K562 (cell line): Measurements from ENCODE around the gene BBS5. TPM values are rescaled to one million over a fixed set of nuclear protein-coding genes. Genes with fewer than 3 reads are reported as not detected.
A peak's percentile ranks its signal among the peaks of the same experiment; 100 is the strongest.

Source experiments
- BCOR ChIP-seq: fragments of 450-650 bp; IDR thresholded peaks from 2 replicates; pipeline ENCODE4 v1.6.1; 2016
- BHLHE40 ChIP-seq: IDR thresholded peaks from 2 replicates; pipeline ENCODE4 v1.6.1; 2011; ENCODE audit warnings: low read length, improper control_type of control experiment
- CBX2 ChIP-seq: fragments of 200-600 bp; sonication (generic); IDR thresholded peaks from one replicate; pipeline ENCODE4 v1.6.1; 2012; ENCODE audit warnings: mild to moderate bottlenecking, low read length, inconsistent platforms; ENCODE audit not compliant: insufficient read depth, poor library complexity, severe bottlenecking
- CC2D1A ChIP-seq: fragments of 450-650 bp; IDR thresholded peaks from 2 replicates; pipeline ENCODE4 v1.6.1; 2017; ENCODE audit warnings: mild to moderate bottlenecking
- ETV1 ChIP-seq: fragments of 450-650 bp; conservative IDR thresholded peaks from 2 replicates; pipeline ENCODE4 v1.6.1; 2016; ENCODE audit warnings: missing genetic modification characterization, control low read depth, low read depth, missing compliant biosample characterization
- EZH2 ChIP-seq: IDR thresholded peaks from 2 replicates; pipeline ENCODE4 v1.6.1; 2012; ENCODE audit warnings: low read depth, mild to moderate bottlenecking, inconsistent platforms, low read length, borderline replicate concordance
- HSF4 ChIP-seq: fragments of 250-450 bp; sonication (Bioruptor Pico); IDR thresholded peaks from 2 replicates; pipeline ENCODE4 v2.1.2; 2022; ENCODE audit warnings: mild to moderate bottlenecking, moderate library complexity, borderline replicate concordance
- JUNB ChIP-seq: fragments of 450-650 bp; formaldehyde crosslinking; conservative IDR thresholded peaks from 2 replicates; pipeline ENCODE4 v1.4.0; 2020; ENCODE audit warnings: mild to moderate bottlenecking
- MTF1 ChIP-seq: fragments of 250-450 bp; sonication (Bioruptor Pico); IDR thresholded peaks from 2 replicates; pipeline ENCODE4 v1.9.0; 2021; ENCODE audit warnings: moderate library complexity, mild to moderate bottlenecking, inconsistent platforms, borderline replicate concordance
- NFIX ChIP-seq: fragments of 250-450 bp; sonication (Bioruptor Pico); IDR thresholded peaks from 2 replicates; pipeline ENCODE4 v1.4.0; 2020; ENCODE audit warnings: low read depth, mild to moderate bottlenecking, moderate library complexity
- NFRKB ChIP-seq: fragments of 450-650 bp; IDR thresholded peaks from 2 replicates; pipeline ENCODE4 v1.6.1; 2016; ENCODE audit warnings: low read depth
- NR3C1 ChIP-seq: sonication (generic); formaldehyde crosslinking; IDR thresholded peaks from 2 replicates; pipeline ENCODE4 v1.8.1; 2022; ENCODE audit warnings: missing genetic modification reagents
- PURB ChIP-seq: sonication (generic); formaldehyde crosslinking; IDR thresholded peaks from 2 replicates; pipeline ENCODE4 v1.9.0; 2021; ENCODE audit warnings: low read depth, mild to moderate bottlenecking, missing genetic modification reagents
- RBFOX2 ChIP-seq: fragments of 200-400 bp; formaldehyde crosslinking; IDR thresholded peaks from 2 replicates; pipeline ENCODE4 v1.6.1; 2017; ENCODE audit warnings: low read depth, mild to moderate bottlenecking, low read length, moderate library complexity
- TAF7 ChIP-seq: fragments of 450-650 bp; IDR thresholded peaks from 2 replicates; pipeline ENCODE4 v1.6.1; 2016; ENCODE audit warnings: missing genetic modification characterization, missing compliant biosample characterization
- ZNF41 ChIP-seq: fragments of 250-450 bp; sonication (Bioruptor Pico); conservative IDR thresholded peaks from 2 replicates; pipeline ENCODE4 v1.4.0; 2020; ENCODE audit warnings: mild to moderate bottlenecking
- ZNF77 ChIP-seq: fragments of 250-450 bp; sonication (Bioruptor Pico); IDR thresholded peaks from 2 replicates; pipeline ENCODE4 v1.5.0; 2020
- ZNF780A ChIP-seq: fragments of 250-450 bp; sonication (Bioruptor Pico); IDR thresholded peaks from 2 replicates; pipeline ENCODE4 v1.5.0; 2021; ENCODE audit warnings: mild to moderate bottlenecking
- polyA plus RNA-seq, 8 experiments: library from polyadenylated mRNA; depleted of rRNA in 4 of 8; stranded (reverse) in 5 of 8; unstranded in 3 of 8; fragments of >200 nt; fragmentation: Nextera tagmentation in 2 of 8; fragmentation: Illumina TruSeq in 1 of 8; extraction: Ambion mirVana in 2 of 8; extraction: Trizol in 1 of 8; gene quantifications; 2 replicates each; pipeline versions ENCODE4 v1.2.1 to v1.2.3, GENCODE V29; 2011 to 2014; ENCODE audit warnings: inconsistent platforms in 1 of 8, missing spikeins in 1 of 8
- total RNA-seq, 7 experiments: library from RNA; depleted of rRNA in 6 of 7; stranded (reverse); fragments of >200 nt in 6 of 7; fragmentation: Illumina TruSeq in 2 of 7; extraction: Trizol in 2 of 7; gene quantifications; 2 replicates each; pipeline versions ENCODE4 v1.2.1 to v1.2.3, GENCODE V29; 2011 to 2021; ENCODE audit warnings: low replicate concordance in 1 of 7
- TF ChIP-seq, protein P1 (sequence below): fragments of 250-450 bp; sonication (Bioruptor Pico); IDR thresholded peaks from 2 replicates; pipeline ENCODE4 v1.8.0; 2021; ENCODE audit warnings: moderate library complexity, mild to moderate bottlenecking, inconsistent platforms
- TF ChIP-seq, protein P2 (sequence below): IDR thresholded peaks from 3 replicates; pipeline ENCODE4 v1.6.1; 2011; ENCODE audit warnings: borderline replicate concordance, mild to moderate bottlenecking; ENCODE audit not compliant: insufficient read length, insufficient read depth
- TF ChIP-seq, protein P3 (sequence below): fragments of 250-450 bp; sonication (Bioruptor Pico); IDR thresholded peaks from 2 replicates; pipeline ENCODE4 v1.5.0; 2021; ENCODE audit warnings: mild to moderate bottlenecking, borderline replicate concordance
- TF ChIP-seq, protein P4 (sequence below): IDR thresholded peaks from 3 replicates; pipeline ENCODE4 v1.6.1; 2011; ENCODE audit warnings: borderline replicate concordance, mild to moderate bottlenecking, moderate library complexity; ENCODE audit not compliant: insufficient read length; ENCODE audit errors: extremely low read depth

BBS5 gene
- total and polyA plus RNA-seq, 9 of the 15 experiments (the other 6 are each of a cell fraction or from before 2014, with no cell fraction given) = 0.48 to 6.9 (median 4.3) TPM

DNA sequence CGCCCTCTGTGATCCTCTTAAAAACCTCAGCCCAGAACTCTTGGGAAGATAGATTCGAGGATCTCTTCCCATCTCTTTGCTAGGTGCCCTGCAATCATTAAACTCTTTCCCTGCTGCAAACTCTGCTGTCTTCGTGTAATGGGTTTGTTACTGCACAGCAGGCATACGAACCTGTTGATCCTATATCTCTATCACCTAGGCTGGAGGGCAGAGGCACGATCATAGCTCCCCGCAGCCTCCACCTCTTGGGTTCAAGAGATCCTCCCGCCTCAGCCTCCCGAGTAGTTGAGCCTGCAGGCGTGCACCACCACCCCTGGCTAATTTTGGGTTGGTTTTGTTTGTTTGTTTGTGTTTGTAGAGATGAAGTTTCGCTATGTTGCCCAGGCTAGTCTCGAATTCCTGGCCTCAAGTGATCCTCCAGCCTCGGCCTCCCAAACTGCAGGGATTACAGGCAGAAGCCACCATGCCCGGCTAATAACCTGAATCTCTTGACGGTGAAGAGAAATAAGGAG is 493 bp upstream of the BBS5 start (continued):
- no peak for TF ChIP-seq TAF7 (tag)
- TF ChIP-seq, protein P1, sequence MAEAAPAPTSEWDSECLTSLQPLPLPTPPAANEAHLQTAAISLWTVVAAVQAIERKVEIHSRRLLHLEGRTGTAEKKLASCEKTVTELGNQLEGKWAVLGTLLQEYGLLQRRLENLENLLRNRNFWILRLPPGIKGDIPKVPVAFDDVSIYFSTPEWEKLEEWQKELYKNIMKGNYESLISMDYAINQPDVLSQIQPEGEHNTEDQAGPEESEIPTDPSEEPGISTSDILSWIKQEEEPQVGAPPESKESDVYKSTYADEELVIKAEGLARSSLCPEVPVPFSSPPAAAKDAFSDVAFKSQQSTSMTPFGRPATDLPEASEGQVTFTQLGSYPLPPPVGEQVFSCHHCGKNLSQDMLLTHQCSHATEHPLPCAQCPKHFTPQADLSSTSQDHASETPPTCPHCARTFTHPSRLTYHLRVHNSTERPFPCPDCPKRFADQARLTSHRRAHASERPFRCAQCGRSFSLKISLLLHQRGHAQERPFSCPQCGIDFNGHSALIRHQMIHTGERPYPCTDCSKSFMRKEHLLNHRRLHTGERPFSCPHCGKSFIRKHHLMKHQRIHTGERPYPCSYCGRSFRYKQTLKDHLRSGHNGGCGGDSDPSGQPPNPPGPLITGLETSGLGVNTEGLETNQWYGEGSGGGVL = no peak
- TF ChIP-seq, protein P2, sequence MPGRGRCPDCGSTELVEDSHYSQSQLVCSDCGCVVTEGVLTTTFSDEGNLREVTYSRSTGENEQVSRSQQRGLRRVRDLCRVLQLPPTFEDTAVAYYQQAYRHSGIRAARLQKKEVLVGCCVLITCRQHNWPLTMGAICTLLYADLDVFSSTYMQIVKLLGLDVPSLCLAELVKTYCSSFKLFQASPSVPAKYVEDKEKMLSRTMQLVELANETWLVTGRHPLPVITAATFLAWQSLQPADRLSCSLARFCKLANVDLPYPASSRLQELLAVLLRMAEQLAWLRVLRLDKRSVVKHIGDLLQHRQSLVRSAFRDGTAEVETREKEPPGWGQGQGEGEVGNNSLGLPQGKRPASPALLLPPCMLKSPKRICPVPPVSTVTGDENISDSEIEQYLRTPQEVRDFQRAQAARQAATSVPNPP = no peak
- no peak for TF ChIP-seq ZNF41 (CRISPR knock-in tag)
- TF ChIP-seq MTF1 (CRISPR knock-in tag) = no peak
- no peak for TF ChIP-seq ZNF77 (CRISPR knock-in tag)
- TF ChIP-seq PURB (CRISPR knock-in tag) = no peak
- TF ChIP-seq BCOR = peak; percentile 65; the same call in 1 of the 2 replicates
- no peak for TF ChIP-seq JUNB
- TF ChIP-seq, protein P3, sequence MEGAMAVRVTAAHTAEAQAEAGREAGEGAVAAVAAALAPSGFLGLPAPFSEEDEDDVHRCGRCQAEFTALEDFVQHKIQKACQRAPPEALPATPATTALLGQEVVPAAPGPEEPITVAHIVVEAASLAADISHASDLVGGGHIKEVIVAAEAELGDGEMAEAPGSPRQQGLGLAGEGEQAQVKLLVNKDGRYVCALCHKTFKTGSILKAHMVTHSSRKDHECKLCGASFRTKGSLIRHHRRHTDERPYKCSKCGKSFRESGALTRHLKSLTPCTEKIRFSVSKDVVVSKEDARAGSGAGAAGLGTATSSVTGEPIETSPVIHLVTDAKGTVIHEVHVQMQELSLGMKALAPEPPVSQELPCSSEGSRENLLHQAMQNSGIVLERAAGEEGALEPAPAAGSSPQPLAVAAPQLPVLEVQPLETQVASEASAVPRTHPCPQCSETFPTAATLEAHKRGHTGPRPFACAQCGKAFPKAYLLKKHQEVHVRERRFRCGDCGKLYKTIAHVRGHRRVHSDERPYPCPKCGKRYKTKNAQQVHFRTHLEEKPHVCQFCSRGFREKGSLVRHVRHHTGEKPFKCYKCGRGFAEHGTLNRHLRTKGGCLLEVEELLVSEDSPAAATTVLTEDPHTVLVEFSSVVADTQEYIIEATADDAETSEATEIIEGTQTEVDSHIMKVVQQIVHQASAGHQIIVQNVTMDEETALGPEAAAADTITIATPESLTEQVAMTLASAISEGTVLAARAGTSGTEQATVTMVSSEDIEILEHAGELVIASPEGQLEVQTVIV = no peak
- no peak for TF ChIP-seq RBFOX2
- TF ChIP-seq NR3C1 (CRISPR knock-in tag) = no peak
- no peak for TF ChIP-seq ZNF780A (CRISPR knock-in tag)
- peak; percentile 68; the same call in 1 of the 2 replicates for TF ChIP-seq CC2D1A
- TF ChIP-seq NFIX = no peak
- TF ChIP-seq HSF4 (CRISPR knock-in tag) = no peak
- TF ChIP-seq, protein P4, sequence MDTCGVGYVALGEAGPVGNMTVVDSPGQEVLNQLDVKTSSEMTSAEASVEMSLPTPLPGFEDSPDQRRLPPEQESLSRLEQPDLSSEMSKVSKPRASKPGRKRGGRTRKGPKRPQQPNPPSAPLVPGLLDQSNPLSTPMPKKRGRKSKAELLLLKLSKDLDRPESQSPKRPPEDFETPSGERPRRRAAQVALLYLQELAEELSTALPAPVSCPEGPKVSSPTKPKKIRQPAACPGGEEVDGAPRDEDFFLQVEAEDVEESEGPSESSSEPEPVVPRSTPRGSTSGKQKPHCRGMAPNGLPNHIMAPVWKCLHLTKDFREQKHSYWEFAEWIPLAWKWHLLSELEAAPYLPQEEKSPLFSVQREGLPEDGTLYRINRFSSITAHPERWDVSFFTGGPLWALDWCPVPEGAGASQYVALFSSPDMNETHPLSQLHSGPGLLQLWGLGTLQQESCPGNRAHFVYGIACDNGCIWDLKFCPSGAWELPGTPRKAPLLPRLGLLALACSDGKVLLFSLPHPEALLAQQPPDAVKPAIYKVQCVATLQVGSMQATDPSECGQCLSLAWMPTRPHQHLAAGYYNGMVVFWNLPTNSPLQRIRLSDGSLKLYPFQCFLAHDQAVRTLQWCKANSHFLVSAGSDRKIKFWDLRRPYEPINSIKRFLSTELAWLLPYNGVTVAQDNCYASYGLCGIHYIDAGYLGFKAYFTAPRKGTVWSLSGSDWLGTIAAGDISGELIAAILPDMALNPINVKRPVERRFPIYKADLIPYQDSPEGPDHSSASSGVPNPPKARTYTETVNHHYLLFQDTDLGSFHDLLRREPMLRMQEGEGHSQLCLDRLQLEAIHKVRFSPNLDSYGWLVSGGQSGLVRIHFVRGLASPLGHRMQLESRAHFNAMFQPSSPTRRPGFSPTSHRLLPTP = no peak
- TF ChIP-seq CBX2 = no peak
- TF ChIP-seq NFRKB = no peak
- no peak for TF ChIP-seq EZH2
- TF ChIP-seq BHLHE40 = no peak
- no peak for TF ChIP-seq ETV1
